HT1080 (cell line): ENCODE results near the gene DDX54. TPM values are rescaled to one million over a fixed set of nuclear protein-coding genes. Genes with fewer than 3 reads are reported as not detected.

Experiments
- DNase-seq: peaks from one replicate; pipeline ENCODE4 v3.0.0-alpha.2; 2015; ENCODE audit warnings: low read depth
- polyA plus RNA-seq, 2 experiments: library from polyadenylated mRNA; depleted of rRNA; stranded (reverse); fragments of >200 nt; gene quantifications; 2 replicates each; pipeline ENCODE4 v1.2.3, GENCODE V29; 2015
- total RNA-seq: library from RNA; depleted of rRNA; stranded (reverse); fragments of >200 nt; shearing (Covaris generic); gene quantifications from 2 replicates; pipeline ENCODE4 v1.2.3, GENCODE V29; 2014; rRNA removed

The DDX54 gene
- 85.1 and 86.1 TPM in 2 replicates for total RNA-seq
- 56.7 and 62.2 TPM in 2 replicates for polyA plus RNA-seq (2015; cell fraction: cytosol; rRNA removed)
- polyA plus RNA-seq (2015; cell fraction: nucleus; rRNA removed), result 91.0 and 105 TPM in 2 replicates

GRCh38 chr12:113185180-113186032 lies at the start of gene DDX54, which contains the start of gene RITA1:
TSS of gene DDX54 (minus strand) at chr12:113185478. CDS start at chr12:113185451, 27 bp downstream.
TSS of gene RITA1 (plus strand) at chr12:113185721. CDS start at chr12:113186747, 1,026 bp downstream.
- DNase-seq, result peak; percentile 79

- no peak for DNase-seq
Measured at GRCh38 chr12:113234483-113234882, 49.2 kb upstream of the DDX54 start.

- no peak for DNase-seq
Measured at GRCh38 chr12:113233967-113234366, 48.7 kb upstream of the DDX54 start.

- DNase-seq, result no peak
Measured at GRCh38 chr12:113232840-113233585, 47.7 kb upstream of the DDX54 start.

GRCh38 chr12:113232089-113232839 lies 47.0 kb upstream of the DDX54 start:
- no peak for DNase-seq

GRCh38 chr12:113231235-113232088 lies 46.2 kb upstream of the DDX54 start:
- peak; percentile 74 for DNase-seq

GRCh38 chr12:113230315-113231234 lies 45.3 kb upstream of the DDX54 start:
- peak; percentile 19 for DNase-seq

- DNase-seq, result no peak
Measured at GRCh38 chr12:113228394-113229028, 43.2 kb upstream of the DDX54 start.

- DNase-seq, result no peak
Measured at GRCh38 chr12:113227686-113228391, 42.6 kb upstream of the DDX54 start.

- no peak for DNase-seq
Measured at GRCh38 chr12:113226696-113227568, 41.7 kb upstream of the DDX54 start.

GRCh38 chr12:113224955-113225354 lies 39.7 kb upstream of the DDX54 start:
- DNase-seq, result no peak

GRCh38 chr12:113222730-113223531 lies 37.7 kb upstream of the DDX54 start:
- peak; percentile 91 for DNase-seq

GRCh38 chr12:113221997-113222729 lies 36.9 kb upstream of the DDX54 start:
- DNase-seq, result peak; percentile 43

GRCh38 chr12:113221181-113221996 lies 36.1 kb upstream of the DDX54 start, which contains the start of gene TPCN1:
TSS of gene TPCN1 (plus strand) at chr12:113221464. CDS start at chr12:113226853, 5,389 bp downstream.
- peak; percentile 100 for DNase-seq
